M059J (cell line): ENCODE data around the gene OR2F1. TPM values are rescaled to one million over a fixed set of nuclear protein-coding genes. Genes with fewer than 3 reads are reported as not detected.
"Not testable (repeated sequence)": the region's sequence is repeated elsewhere in the genome, so short reads cannot be mapped to it uniquely, and the experiment has no call there.

Source experiments
- DNase-seq: peaks from one replicate; pipeline ENCODE4 v3.0.0-alpha.2; 2012; ENCODE audit warnings: low read depth
- total RNA-seq: library from RNA; depleted of rRNA; stranded (reverse); fragments of >200 nt; shearing (Covaris generic); gene quantifications from 2 replicates; pipeline ENCODE4 v1.2.3, GENCODE V29; 2014; rRNA removed

Gene OR2F1
- total RNA-seq, 1 experiment from 2014 or later, result not detected

GRCh38 chr7:144006692-144007042, 52.0 kb downstream of the OR2F1 start:
- no peak for DNase-seq

GRCh38 chr7:144009361-144009760, 54.7 kb downstream of the OR2F1 start:
- DNase-seq, result no peak

DNA sequence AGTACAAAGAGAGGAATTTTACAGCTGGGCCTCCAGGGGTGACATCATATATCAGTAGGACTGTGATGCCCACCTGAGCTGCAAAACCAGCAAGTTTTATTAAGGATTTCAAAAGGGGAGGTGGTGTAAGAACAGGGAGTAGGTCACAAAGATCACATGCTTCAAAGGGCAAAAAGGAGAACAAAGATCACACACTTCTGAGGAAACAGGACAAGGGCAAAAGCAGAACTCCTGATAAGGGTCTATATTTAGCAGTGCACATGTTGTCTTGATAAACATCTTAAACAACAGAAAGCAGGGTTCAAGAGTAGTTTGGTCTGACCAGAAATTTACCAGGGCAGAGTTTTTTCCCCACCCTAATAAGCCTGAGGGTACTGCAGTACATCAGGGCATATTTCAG, 55.4 kb downstream of the OR2F1 start:
- DNase-seq, result not testable (repeated sequence)

DNA sequence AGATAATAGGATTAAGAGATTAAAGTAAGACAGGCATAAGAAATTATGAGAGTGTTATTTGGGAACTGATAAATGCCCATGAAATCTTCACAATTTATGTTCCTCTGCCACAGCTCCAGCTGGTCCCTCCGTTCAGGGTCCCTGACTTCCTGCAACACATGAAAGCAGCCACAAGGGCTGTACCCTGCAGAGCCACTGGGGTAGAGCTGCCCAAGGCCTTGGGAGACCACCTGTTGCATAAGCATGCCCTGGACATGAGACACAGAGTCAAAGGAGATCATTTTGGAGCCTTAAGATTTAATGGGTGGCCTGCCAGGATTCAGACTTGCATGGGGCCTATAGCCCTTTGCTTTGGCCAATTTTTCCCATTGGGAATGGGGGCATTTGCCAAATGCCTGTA, 56.2 kb downstream of the OR2F1 start:
- not testable (repeated sequence) for DNase-seq

DNA sequence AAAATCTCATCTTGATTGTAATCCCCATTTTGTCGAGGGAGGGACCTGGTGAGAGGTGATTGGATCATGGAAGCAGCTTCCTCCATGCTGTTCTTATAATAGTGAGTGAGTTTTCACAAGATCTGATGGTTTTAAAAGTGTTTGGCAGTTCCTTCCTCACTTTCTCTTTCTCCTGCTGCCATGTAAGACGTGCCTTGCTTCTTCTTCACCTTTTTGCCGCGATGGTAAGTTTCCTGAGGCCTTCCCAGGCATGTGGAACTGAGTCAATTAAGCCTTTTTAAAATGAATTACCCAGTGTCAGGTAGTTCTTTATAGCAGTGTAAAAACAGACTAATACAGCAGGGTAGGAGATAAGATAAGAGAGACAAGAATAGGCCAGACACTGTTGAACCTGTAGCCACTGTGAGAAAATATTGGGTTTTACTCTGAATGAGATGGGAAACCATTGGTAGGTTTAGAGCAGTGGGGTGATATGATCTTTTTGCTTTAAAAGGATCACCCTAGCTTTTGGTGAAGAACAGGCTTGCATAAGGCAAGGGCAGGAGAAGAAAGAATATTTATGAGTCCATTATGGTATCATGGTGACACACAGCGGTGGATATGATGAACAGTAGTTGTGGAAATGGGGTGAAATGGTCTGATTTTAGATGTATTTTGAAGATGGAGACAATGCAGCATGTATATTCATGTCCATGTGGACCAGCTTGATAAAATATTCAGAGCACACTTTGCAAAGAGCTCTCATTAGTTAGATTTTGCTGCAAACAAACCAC, 57.0 kb downstream of the OR2F1 start:
- DNase-seq, result peak; percentile 39

Other genes starting within 250 kb of the OR2F1 start
- not detected in 2 replicates for gene CTAGE6, start 197.1 kb upstream of the OR2F1 start, total RNA-seq
- gene TCAF1, start 52.7 kb upstream of the OR2F1 start, total RNA-seq, result 43.7 and 45.3 TPM in 2 replicates
- not detected in 2 replicates for gene OR2F2, start 19.6 kb upstream of the OR2F1 start, total RNA-seq
- gene OR6B1, start 45.5 kb downstream of the OR2F1 start, total RNA-seq, result not detected in 2 replicates
- gene OR2A5, start 94.1 kb downstream of the OR2F1 start, total RNA-seq, result not detected in 2 replicates
- gene OR2A25, start 115.0 kb downstream of the OR2F1 start, total RNA-seq, result not detected in 2 replicates
- not detected in 2 replicates for gene OR2A12, start 131.4 kb downstream of the OR2F1 start, total RNA-seq
- gene OR2A2, start 154.7 kb downstream of the OR2F1 start, total RNA-seq, result not detected in 2 replicates
- not detected in 2 replicates for gene OR2A14, start 168.3 kb downstream of the OR2F1 start, total RNA-seq
- gene CTAGE4, start 228.6 kb downstream of the OR2F1 start, total RNA-seq, result 2.7 TPM in 1 of 2 replicates, not detected in the other
- gene ARHGEF35, start 241.0 kb downstream of the OR2F1 start, total RNA-seq, result not detected in 2 replicates